Measurements from ENCODE around the gene NT5C2.
"Not testable (repeated sequence)": the region's sequence is repeated elsewhere in the genome, so short reads cannot be mapped to it uniquely, and the experiment has no call there.

DNA sequence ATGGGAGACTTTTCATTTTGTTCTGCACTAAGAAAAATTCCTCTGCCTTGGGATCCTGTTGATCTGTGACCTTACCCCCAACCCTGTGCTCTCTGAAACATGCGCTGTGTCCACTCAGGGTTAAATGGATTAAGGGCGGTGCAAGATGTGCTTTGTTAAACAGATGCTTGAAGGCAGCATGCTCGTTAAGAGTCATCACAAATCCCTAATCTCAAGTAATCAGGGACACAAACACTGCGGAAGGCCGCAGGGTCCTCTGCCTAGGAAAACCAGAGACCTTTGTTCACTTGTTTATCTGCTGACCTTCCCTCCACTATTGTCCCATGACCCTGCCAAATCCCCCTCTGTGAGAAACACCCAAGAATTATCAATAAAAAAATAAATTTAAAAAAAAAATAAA lies 62.9 kb downstream of the NT5C2 start:
- not testable (repeated sequence) for TF ChIP-seq POLR2A (IDR thresholded peaks at IDR 0.05; ENCODE audit: low read length); GATA1 (IDR thresholded peaks at IDR 0.05; ENCODE audit: low read depth, low read length)
